Cardiac septum (tissue), 1 donor: ENCODE measurements around the gene CACNA1H. TPM values are rescaled to one million over a fixed set of nuclear protein-coding genes. Genes with fewer than 3 reads are reported as not detected.

Source experiments
- DNase-seq: peaks from one replicate; pipeline ENCODE4 v3.0.0-alpha.2; 2020; ENCODE audit warnings: low spot score
- intact Hi-C: fragments of 100-400 bp; cut with DNase I; formaldehyde crosslinking; loops from one replicate; pipeline ENCODE4 v1.14.0; 2022
- total RNA-seq: library from RNA; stranded (reverse); fragmentation: NEBNext Ultra II Directional; extraction: Animal tissue kit (Norgen Biotek cat#: 25700); gene quantifications from one replicate; pipeline ENCODE4 v1.2.1, GENCODE V29; 2021
- donor health status: DM: no; HTN: no; CAD: no.

Gene CACNA1H
- total RNA-seq, 1 donor from 2014 or later, result 4.7 TPM

DNA sequence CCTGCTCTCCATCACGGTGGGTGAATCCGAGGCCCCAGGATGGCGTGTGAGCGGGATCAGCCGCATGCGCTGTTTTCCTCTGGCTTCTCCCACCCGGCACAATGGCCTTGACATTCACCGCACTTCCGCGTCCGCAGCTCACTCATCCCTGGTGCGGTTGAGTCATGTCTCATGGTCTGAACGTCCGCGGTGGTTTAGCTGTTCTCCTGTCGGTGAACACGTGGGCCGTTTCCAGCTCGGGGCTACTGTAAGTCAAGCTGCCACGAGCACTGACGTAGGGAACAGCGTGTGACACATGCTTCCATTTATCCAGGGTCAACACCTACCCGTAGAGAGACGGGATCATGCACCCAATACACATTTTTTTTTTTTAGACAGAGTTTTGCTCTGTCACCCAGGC, 15.3 kb upstream of the CACNA1H start:
- intact Hi-C loops, result no loop called here
- no peak for DNase-seq

DNA sequence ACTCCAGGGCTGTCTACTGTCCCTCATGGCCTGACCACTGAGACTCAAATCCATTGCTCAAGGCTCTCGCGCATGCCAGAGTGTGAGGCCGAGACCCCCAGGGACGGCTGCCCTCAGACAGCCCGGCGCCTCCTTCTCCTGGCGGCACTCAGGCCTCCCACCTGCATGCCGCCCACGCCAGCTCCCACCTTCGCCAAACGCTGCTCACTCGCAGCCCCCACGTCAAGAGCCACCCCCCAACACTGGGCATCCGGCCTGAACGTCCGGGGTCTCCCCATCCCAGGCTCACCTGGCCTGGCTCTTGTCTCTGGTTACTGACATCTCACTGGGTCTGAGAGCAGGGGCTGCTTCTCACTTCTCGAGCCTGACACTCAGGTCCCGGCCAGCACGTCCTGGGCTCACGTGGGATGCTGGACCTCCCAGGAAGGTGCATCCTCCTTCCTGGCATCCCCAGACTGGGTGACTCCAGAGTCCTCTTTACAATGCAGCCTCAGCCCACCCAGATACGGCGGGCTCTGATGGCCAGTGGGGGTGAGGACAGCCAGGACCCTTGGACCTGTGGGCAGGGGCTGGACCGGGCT, 12.2 kb upstream of the CACNA1H start:
- intact Hi-C loops, result no loop called here
- DNase-seq, result no peak

DNA sequence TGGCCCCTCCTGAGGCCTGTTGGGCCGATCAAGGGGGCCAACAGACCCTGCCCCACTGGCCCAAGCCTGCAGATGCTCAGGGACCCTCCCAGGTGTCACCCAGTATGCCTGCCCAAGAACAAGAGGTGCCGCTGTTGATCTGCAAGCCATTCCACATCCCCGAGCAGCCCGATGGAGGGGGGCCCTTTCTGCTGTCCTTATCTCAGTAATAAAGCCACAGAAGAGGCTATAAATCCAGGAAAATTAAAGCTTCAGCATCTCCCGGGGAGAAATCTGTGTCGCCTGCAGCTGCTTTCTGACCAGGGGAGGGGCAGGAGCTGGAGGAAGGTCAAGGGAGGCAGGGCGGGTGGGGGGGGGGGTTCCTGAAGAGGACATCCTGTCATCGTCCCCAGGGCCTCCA, 11.7 kb upstream of the CACNA1H start:
- no peak for DNase-seq
- intact Hi-C loops, result no loop called here

DNA sequence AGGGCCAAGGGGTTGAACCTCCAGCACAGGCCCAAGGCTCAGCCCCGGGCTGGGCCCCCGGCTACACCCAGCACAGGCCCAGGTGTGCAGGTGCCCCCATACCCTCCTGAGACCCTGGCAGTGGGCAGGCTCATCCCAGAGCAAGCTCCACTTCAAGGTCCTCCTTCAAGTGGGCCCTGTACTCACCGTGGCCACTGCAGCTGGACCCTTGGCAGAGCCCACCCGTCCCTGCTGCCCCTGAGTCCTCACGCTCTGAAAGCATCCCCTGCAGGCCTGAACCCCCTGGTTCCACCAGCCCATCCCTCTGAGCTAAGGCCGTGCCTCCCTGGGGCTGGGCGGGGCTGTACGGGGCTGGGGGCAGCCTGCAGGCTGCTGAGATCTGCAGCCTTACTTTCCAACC, 11.2 kb upstream of the CACNA1H start:
- intact Hi-C loops, result no loop called here
- no peak for DNase-seq

DNA sequence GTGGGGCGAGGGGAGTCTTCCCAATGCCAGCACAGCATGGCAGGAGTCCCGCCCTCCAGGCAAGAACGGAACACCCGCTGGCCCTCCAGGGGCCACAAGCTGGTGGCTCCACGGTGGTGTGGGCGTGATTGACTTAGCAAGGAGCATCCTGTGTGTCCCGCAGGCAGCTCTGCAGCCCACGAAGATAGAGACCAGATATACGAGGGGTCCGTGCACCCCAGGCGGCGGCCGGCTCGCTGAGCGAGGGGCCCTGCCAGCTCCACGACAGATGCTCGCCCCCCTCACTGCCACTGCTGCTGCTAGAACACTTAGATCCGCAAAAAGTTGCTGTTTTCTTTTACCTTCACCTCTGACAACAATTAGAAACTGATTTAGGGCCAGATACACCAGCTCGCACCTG, 10.0 kb upstream of the CACNA1H start:
- no peak for DNase-seq

DNA sequence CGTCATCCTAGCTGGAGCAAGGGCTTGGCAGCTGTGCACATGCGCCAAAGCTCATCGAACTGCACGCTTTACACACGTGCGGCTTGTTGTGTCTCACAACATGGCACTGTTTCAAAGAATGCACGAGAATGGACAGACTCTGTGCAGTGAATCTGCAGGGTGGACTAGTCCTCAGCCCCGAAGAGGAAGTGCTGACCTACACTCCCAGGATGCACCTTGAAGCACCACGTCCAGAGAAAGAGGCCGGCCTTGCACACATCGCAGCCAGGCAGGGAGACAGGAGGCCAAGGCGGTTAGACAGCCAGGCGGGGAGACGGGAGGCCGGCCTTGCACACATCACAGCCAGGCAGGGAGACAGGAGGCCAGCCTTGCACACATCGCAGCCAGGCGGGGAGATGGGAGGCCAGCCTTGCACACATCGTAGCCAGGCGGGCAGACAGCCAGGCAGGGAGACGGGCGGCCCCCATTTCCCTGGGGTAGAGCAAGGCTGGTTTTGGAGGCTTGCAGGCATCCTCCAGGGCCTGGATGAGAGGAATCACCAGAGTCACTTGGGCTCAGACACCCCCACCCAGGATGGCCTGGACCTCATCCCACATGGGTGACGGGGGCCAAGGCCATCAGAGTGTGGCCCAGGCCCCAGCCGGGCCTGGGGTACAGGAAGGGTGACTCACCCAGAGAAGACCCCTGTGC, 9.0 kb upstream of the CACNA1H start:
- intact Hi-C loops, result no loop called here
- no peak for DNase-seq

More for the DNA sequence above, 10.0 kb upstream of the CACNA1H start:
- intact Hi-C loops, result no loop called here

DNA sequence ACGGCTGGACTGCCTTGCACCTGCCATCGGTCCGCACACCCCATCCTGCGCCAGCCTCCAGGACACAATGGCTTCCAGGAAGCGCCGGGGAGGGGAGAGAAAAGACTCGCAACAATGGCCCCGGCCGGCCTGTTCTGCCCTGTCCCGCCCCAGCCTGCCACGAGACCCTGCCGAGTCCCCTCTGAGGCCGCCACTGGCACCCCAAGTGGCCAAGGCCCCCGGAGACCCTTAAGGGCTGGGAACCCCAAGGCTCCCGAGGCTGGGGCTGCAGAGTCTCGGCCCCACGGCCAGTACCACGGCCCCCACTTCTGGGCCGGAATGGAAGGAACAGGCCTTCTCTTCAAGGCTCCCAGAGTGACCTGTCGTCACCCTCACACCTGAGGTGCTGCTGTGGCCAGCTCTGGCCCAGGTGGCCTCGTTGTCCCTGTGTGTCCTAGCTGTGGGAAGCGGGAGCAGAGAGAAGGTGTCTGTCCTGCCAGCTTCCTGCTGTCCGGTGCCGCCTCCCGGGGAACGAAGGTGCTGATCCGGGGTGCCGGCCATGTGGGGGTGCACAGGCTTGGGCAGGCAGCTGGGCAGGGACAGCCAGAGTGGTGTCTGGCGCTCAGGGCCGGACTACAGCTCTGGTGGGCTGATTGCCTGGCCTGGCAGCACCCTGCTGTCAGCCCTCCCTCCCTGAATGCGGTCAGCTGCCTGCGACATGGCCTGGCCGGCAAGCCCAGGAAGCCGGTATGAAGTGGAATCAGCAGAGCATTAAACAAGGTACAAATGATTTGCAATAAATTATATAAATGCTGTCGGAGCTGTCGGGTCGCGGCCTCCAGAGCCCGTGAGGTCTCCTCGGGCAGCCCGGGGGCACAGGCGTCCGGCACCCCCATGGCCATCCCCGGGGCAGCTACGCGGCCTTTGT, 8.2 kb upstream of the CACNA1H start:
- intact Hi-C loops, result no loop called here

DNA sequence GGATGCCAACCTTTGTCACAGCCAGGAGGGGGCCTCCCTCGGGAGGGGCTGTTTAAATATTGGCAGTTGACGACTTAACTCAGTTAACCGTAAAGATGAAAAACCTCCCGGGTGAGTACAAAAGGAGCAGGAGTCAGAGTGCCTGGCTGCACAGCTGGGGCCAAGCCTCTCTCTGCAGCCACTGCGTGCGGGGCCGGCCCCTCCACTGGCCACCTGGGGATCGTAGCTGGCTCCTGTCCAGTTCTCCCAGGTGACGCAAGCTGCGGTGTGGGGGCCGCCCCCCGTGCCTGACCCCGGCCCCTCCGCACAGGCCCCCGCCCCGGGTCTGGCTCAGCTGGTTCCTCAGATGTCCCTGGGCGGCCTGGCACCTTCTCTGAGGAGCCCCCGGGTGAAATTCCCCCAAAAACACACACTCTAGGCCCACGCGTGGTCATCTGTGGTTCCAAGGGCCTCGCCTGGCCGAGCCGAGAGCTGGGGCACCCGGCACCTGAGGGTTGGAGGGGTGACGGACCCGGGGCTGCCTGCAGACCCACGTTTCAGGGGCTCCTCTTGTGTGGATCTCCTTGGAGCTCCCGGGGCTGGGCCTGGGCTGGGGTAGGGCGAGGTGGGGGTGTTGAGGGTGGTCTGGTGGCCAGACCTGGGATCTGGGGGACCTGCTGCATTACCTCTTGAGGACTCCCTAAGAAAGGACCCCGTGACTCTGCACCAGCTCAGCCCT, 7.4 kb upstream of the CACNA1H start:
- intact Hi-C loops, result no loop called here
- no peak for DNase-seq

More for the DNA sequence above, 8.2 kb upstream of the CACNA1H start:
- no peak for DNase-seq

DNA sequence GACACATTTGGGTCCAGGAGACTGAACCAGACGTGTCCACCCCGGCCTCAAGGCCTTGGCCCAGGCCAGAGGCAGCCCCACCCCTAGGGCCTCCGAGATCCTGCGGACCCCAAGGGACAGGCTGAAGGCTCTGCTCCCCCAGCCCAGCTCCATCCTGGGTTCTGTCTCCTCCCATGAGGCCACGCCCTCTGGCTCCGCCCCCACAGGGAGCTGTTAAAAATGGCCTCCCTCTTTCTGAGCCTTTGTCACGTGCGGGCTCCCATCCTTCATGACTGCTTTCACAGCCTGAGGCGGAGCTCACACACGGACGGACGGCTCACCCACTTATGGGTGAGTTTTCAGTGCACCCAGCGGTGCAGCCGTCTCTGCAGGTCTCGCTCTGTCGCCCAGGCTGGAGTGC, 6.5 kb upstream of the CACNA1H start:
- intact Hi-C loops, result no loop called here
- DNase-seq, result no peak

DNA sequence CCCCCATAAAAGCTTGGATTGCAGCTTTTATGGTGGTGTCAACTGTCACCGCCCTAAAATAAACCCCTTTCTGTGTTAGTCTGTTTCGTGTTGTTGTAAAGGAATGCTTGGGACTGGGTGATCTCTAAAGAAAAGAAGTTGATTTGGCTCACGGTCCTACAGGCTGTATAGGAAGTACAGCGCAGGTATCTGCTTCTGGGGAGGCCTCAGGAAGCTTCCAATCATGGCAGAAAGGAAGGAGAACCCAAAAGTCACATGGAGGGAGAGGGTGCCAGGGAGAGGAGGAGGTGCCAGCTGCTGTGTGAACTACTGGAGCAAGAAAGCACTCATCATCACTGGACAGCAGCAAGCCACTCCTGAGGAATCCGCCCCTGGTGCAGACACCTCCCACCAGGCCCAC, 5.9 kb upstream of the CACNA1H start:
- intact Hi-C loops, result no loop called here
- no peak for DNase-seq

DNA sequence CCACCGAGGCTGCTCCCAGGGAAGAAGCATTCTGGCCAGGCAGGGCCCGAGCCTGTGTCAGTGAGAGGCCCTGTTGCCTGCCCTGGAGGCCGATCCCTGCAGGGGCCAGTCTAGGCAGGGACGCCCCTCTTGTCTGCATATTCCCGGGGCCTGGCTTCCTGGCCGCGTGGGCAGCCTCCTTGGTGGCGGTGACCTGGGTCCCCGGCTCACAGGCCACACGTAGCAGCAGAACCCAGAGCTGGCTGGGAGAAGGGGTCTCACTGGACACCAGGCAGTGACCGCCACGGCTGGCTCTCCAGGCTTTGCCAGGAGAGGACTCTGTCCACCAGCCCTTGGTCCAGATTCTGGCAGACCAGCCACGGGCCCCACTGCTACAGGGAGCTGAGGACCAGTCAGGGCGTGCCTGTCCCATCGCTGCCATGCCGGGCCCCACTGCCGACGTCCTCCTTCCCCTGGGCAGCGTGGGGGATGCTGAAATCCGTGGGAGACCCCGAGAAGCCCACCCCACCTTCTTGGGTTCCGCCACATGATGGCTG, 3.7 kb upstream of the CACNA1H start:
- intact Hi-C loops, result no loop called here

DNA sequence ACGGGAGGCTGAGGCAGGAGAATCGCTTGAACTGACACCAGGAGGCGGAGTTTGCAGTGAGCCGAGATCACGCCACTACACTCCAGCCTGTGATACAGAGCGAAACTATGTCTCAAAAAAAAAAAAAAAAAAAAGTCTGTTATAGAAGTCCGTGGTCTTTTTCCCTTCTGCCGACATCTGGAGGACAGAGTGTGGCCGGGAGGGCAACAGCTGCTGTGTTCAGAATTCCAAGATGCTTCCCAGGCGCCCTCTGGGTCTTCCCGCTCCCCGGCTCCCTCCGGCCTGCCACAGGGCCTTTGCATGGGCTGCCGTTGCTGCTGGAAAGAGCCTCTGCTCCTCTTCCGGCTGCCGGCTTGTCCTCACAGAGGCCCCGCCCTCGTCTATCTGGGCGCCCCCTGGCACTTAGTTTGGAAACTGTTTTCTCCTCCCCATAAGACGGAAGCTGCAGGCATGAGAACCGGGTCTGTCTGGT, 2.4 kb upstream of the CACNA1H start:
- intact Hi-C loops, result no loop called here
- no peak for DNase-seq

More for the DNA sequence above, 3.7 kb upstream of the CACNA1H start:
- DNase-seq, result no peak

DNA sequence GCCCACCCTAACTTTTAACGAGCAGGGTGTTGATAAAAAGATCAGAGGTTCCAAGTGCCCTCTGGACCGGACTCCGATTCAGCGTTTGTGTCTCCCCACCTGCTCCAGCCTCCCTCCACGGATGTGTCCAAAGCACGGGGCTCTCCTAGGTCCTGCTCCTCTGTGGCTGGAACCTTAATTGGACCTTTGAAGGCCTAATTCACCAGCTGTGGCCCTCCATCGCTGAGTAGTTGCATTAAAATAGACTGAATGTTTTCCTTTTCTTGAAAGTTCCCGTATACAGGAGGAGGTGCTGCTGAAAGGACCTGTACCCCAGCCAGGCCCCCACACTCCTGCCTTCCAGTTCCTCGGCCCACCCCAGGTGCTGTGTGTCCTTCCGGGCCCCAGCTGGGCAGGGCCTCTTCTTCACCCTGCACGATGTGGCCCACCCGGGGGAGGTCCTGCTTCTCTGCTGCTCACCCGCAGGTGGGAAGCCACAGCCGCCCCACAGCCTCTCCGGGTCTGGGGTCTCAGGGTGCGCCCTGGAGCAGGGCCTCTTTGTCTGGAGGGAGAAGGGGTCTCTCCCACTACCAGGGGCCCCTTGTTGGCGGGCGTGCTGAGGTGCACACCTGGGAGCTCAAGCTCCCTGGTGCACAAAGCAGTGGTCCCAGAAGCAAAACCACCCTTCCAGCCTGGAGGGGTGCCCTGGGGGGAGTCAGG, 1.3 kb upstream of the CACNA1H start:
- intact Hi-C loops, result no loop called here
- no peak for DNase-seq

DNA sequence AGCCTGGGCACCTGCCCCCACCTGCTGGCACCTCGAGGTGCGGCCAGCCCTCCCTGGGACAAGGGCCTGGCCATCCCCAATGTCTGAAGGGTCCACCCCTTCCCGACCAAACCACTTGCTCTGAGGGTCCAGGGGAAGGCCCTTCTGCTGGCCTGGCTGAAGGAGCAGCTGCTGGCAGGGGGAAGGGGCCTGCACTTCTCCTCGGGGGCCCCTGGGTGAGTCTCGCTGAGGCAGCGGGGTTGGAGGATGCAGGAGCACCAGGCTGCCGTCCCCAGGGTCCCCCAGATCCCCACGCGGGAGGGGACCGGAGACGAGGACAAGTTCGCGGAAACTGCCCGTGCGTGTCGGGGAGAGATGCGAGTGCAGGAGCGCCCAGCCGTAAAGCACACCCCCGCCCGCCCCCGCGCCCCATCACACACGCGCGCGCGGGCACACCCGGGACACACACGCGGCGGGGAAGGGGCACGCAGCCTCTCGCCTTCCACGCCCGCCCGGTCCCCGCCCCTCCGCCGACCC, 725 bp upstream of the CACNA1H start:
- intact Hi-C loops, result no loop called here

DNA sequence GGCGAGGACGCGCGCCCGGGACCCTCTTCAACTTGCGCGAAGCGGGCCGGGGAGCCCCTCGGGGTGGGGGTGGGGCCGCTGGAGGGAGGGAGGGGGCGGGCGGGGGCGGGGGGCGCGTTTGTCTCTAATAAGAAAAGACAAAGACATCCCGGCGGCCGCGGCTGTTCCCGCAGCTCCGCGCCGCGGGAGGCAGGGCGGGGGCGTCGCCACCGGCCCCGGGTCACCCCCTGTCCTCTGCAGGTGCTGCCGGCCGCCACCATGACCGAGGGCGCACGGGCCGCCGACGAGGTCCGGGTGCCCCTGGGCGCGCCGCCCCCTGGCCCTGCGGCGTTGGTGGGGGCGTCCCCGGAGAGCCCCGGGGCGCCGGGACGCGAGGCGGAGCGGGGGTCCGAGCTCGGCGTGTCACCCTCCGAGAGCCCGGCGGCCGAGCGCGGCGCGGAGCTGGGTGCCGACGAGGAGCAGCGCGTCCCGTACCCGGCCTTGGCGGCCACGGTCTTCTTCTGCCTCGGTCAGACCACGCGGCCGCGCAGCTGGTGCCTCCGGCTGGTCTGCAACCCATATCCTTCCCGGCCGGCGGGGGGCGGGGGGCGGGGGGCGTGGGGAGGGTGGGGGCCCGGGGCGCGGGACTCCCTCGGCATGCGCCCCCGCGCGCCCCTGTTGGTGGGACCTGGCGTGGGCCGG, 714 bp downstream of the CACNA1H start:
- no peak for DNase-seq
- intact Hi-C loops, result no loop called here

More for the DNA sequence above, 725 bp upstream of the CACNA1H start:
- no peak for DNase-seq

DNA sequence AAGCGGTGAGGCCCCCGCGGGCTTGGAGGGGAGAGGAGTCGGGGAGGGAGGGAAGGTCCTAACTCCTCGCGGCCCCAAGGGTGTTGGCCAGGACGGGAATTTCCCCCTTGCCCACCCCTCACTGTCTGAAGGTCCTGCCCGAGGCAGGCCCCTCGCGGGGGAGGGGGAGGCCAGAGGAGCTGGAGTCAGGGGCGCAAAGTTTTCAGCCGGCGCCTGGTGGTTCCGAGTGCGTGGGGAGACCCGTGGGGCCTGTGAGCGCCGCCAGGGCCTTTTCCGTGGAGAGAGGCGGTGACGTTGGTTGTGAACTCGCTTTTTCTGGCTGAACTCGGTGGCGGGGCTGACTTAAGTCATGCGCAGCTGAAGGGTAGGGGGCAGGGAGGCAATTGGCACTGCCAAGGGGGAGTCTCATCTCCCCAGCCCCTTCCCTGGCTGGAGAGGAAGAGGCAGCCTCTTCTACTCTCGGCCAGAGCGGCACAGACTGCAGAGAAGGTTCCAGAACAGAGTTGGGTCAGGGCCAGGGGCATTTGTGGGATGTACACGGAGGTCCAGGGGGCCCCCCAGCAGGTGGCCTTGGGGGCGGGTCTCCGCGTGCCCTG, 1.5 kb downstream of the CACNA1H start:
- DNase-seq, result no peak
- intact Hi-C loops, result no loop called here

DNA sequence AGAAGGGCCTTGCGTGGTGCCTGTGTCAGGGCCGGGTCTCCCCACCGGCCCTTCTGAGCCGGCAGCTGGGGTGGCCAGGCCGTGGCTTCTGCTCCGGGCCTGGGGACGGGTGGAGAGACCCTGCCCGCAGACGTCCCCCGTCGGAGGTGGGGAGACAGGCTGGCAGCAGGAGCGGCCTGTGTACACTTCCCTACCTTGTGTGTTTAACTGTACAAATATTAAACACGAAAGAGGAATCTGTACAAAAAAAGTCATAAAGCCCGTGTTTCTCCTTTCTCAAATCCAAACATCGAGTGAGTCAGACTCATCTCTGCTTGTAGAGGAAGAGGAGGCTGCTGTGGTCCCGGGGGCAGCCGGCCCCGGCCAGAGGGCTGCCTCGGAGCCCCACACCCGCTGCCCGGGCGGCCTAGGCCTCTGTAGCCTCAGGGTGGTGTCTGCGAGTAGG, 2.0 kb downstream of the CACNA1H start:
- DNase-seq, result no peak
- intact Hi-C loops, result no loop called here
